Measurements from ENCODE around the gene PTPRM.
"Not testable (repeated sequence)": the region's sequence is repeated elsewhere in the genome, so short reads cannot be mapped to it uniquely, and the experiment has no call there.

The PTPRM gene

GRCh38 chr18:7729868-7730267 is 162.8 kb downstream of the PTPRM start:
- DNase-seq, result no peak

GRCh38 chr18:7730682-7731081 is 163.6 kb downstream of the PTPRM start:
- no peak for DNase-seq

- no peak for DNase-seq
These were observed 166.5 kb downstream of the PTPRM start for GRCh38 chr18:7733642-7734041.

- DNase-seq, result no peak
These were observed 168.1 kb downstream of the PTPRM start for GRCh38 chr18:7735196-7735595.

DNA sequence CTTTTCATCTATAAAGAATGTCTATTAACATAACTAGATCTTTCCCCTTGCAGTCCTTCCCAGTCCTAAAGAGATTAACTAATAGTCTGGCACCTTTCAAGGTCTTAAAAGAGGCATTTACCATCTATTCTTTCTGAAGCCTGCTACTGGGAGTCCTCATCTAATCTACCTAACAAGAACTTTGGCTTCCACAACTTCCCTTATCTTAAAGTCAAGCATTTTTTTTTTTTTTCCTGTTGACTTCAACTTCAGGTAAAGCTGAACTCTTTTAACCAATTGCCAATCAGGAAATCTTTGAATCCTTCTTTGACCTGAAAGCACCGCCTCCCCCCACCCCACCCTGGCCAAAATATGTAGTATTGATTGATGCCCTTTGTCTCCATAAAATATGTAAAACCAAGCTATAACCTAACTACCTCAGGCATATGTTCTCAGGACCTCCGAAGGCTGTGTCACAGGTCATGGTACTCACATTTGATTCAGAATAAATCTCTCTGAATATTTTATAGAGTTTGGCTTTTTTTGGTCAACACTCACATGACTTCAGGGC is 168.6 kb downstream of the PTPRM start:
- DNase-seq, result no peak

DNA sequence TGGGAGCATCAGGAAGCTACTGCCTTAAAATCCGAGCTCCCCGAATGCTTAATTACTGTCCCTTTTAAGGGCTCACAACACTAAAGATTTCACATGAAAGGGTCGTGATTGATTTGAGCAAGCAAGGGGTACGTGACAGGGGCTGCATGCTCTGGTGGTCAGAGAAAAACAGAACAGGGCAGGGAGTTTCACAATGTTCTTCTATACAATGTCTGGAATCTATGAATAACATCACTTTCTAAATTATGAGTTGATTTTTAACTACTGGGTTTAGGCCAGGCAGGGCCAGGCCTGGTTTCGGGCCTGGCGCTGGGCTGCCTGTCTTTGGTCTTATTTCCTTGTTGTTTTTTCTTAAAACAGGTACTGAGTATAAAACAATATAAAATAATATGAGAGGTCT is 169.4 kb downstream of the PTPRM start:
- DNase-seq, result not testable (repeated sequence)

- no peak for DNase-seq
These were observed 170.4 kb downstream of the PTPRM start for GRCh38 chr18:7737550-7737949.

GRCh38 chr18:7740821-7741220 is 173.7 kb downstream of the PTPRM start:
- DNase-seq, result no peak

GRCh38 chr18:7741640-7742039 is 174.5 kb downstream of the PTPRM start:
- no peak for DNase-seq

DNA sequence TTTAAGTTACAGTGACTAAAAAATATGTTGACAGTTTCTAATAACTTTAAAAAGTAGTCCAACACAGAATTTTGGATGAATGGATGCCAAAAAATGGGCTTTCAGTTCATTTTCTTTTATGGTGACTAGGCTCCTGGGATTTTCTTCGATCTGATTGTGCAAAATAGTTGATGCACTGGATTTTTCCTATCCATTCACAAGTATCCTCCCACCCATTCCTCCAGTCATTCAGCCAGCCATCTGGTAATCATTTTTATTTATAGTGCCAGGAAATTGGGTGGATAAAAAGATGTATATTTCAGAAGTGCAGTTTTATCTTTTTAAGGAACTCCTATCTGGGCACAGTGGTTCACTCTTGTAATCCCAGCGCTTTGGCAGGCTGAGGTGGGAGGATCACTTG is 175.1 kb downstream of the PTPRM start:
- no peak for DNase-seq

DNA sequence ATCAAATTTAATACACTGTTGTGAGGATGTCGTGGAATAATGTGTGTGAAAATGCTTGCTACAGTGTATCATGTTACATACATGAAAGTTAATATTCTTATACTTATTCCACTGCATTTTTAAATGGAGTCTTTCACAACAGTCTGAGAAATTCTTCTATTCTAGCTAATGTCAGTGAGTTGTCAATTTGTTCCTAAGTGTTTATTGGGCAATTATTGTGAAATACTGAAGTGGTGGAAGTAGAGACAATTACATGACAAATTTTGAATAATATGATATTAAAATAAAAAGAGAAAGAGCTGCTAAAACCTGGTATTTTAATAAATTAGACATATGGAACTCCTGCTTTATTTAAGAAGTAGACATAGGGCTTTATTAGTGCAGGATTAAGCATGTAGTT is 176.1 kb downstream of the PTPRM start:
- DNase-seq, result no peak

GRCh38 chr18:7746106-7746505 is 179.0 kb downstream of the PTPRM start:
- DNase-seq, result no peak

DNA sequence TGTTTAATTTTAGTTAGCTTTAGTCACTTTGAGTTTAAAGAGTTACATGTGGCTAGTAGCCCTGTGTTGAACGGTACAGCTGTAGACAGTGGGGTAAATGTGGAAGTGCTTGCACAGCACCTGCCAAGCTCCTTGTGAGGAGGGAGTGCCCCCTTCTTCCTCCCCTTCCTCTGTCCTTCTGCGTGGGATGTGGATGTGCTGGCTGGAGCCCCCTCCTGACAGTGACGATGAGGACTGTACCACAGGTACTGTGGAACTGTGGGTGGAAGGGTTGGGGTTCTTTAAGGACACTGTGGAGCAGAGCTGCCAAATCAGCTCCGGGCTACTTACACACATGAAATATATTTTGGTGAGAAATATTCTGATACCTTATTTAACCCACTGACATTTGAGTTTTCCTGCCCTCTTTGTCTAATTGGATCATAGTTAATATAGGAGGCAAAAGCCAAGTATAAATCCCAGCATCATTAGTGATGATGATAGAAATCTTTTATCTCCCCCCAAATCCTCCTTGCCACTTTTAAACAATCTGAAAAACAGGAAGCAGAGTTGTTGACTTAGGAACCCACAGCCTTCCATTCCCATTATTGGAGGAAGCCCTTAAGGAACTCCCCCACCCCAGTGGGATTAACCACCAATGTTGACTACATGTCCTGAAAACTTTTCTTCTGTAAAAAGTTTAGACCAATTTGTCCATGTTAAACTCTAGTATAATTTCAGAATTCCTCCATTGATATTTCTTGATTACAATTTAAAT is 181.3 kb downstream of the PTPRM start:
- no peak for DNase-seq

DNA sequence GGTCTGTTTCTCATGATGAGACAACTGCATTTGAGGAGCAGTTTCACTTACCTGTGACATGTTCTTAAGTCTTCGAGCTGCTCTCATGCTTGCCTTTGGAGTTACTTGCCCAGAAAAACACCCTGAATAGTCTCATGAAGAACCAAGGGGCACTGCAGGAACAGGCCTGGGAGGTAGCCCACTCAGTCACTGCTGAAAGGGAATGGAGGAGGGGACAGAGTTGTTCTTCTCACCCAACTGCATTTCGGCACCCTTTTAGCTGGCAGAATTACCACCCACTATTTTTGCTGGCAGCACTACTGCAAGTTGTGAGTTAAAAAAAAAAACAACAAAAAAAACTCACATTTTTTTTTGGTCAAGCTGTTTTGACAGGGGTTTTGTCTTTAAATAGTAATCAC is 181.9 kb downstream of the PTPRM start:
- DNase-seq, result no peak

DNA sequence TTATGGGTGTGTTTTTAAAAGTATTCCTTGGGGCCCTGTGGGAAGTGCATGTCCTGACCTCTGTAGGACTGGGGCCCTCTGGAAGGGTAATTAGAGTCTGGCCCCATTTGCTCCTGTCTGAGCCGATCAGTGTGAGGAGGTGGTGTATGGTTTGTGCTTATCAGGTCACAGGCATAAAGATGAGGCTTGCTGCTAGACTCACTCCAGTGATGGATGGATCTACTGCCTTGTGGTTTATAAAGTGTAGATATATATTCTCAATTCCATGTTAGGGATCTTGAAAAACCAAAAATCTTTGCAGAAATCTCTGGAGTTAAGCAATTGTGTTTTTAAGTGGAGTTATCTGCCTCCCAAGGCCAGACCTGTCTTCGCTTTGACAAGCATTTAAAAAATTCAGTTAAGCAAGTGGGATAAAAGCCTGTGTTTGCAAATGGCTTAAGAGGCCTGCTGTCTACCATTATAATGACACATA is 182.4 kb downstream of the PTPRM start:
- no peak for DNase-seq

GRCh38 chr18:7750095-7750663 is 183.1 kb downstream of the PTPRM start:
- DNase-seq, result no peak

DNA sequence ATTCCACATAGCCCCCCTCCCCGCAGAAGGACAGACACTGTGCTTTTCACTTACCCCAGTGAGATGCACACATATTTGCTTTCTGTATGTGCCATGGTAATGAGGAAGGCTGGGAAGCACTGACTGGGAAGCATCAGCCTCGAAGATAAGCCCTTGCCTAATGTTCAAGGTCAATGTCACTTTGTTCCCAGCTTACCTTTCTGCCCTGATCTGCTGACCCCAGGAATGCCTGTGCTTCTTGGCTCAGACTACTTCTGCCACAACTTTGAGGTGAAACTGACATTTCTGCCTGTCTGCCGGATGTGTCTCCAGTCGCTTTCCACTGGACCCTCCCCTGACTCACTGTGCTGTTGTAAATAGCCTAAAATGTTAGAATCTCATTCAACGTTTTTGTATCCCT is 183.8 kb downstream of the PTPRM start:
- no peak for DNase-seq

GRCh38 chr18:7754258-7754657 is 187.1 kb downstream of the PTPRM start:
- no peak for DNase-seq

- no peak for DNase-seq
These were observed 187.6 kb downstream of the PTPRM start for GRCh38 chr18:7754725-7755181.

DNA sequence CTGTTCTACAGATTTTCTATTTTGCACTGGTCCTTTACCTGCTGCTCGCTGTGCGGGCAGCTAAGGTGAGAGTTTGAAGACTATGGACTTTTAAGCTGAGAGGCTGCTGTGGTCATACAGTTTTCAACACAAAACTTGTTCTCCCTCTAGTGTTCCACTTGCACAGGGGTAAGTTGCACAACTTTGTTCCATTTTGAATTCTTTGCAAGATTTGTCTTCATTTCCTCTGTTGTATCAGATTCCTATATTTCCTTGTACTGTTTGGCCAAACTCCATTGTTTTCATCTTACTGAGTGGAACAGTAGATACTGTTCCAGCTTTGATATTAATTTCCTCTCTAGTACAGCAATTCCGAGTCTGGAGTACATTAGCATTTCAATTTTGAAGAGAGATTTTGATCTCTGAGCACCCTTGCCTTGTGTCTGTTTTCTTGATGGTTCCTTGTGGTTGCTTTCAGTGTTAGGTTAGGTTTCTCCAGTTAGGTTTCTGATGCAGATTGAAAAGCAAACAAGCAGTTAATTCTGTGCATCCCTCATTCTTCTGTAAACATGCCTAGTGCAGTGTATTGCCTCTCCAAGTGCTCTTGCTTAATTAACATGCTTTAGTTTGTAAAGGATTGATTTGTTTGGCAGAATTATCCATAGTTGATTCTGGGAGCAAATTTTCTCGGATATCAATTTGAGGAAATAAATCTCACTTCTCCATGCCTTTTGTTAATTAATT is 188.8 kb downstream of the PTPRM start:
- no peak for DNase-seq

- DNase-seq, result no peak
These were observed 190.1 kb downstream of the PTPRM start for GRCh38 chr18:7757175-7757574.

DNA sequence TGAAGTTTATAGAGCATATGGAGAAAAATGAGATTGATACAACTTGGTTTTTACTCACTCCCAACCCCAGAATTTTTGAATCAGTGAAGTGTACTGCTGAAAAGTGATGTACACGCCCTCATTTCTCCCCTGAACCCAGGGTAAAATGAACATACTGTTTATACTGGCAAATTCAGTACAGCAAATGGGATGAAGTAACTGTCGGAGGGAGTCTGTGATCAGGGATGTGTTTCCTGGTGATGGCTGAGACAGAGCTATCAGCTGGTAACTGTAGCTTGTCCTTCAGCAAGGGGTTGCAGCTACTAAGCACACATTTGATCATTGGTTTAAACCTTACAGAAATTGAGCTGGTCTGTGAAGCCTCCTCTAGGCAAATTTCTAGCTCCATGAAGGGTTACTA is 191.6 kb downstream of the PTPRM start:
- DNase-seq, result no peak

Measured in CD4-positive, alpha-beta T cell treated with Interferon alpha-2 for 1 hour (primary cell).